WI38 (cell line): ENCODE results near the gene TREH.
A peak's percentile ranks its signal among the peaks of the same experiment; 100 is the strongest.
"Not testable (repeated sequence)": the region's sequence is repeated elsewhere in the genome, so short reads cannot be mapped to it uniquely, and the experiment has no call there.

Source experiments
- H3K4me3 ChIP-seq: 2 replicates; pipeline ENCODE4 v1.5.1; 2011; ENCODE audit warnings: low read depth, mild to moderate bottlenecking, control low read depth, low read length
- TF ChIP-seq, protein P1 (sequence below): IDR thresholded peaks from 2 replicates; pipeline ENCODE4 v1.5.1; 2012; ENCODE audit warnings: low read depth, mild to moderate bottlenecking, control low read depth, low read length

TREH gene

DNA sequence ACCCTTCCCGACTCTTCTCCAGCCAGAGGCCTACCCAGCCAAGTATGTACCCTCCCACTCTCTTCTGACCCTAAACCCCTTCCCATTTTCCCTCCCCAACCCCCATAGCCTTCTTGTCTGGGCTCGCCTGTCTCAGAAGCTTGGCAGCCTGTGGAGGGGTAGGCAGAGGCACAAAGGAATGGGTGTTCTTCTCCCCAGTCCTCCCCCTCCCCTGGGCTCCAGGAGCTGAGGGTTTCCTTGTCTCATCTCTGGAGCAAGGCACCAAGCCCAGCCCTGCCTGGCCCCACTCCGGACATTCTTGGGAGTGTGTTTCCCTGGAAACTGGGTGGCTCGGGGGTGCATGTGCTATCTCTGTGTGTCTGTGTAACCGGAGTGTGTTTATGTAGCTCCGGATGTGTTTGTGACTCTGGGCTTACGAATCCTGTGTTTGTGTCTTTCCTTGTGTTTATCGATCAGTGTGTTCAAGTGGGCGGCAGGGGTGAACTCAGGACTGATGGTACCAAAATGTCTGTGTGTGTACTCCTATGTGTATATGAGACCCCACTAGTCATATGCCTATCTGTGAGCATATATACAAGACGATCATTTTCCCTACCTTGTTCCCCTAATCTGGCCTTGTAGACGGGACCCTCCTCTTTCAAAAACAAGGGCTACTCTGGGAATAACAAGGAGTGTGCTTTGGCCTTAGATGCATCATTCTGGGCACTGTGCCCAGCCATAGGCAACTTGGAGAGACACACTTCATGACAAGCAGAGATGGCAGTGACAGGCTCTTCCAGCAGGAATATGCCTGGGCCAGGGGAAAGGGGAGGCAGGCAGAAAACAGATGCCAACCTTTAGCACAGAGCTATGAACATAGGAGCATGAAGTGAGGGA lies 61.1 kb downstream of the TREH start:
- TF ChIP-seq, protein P1, sequence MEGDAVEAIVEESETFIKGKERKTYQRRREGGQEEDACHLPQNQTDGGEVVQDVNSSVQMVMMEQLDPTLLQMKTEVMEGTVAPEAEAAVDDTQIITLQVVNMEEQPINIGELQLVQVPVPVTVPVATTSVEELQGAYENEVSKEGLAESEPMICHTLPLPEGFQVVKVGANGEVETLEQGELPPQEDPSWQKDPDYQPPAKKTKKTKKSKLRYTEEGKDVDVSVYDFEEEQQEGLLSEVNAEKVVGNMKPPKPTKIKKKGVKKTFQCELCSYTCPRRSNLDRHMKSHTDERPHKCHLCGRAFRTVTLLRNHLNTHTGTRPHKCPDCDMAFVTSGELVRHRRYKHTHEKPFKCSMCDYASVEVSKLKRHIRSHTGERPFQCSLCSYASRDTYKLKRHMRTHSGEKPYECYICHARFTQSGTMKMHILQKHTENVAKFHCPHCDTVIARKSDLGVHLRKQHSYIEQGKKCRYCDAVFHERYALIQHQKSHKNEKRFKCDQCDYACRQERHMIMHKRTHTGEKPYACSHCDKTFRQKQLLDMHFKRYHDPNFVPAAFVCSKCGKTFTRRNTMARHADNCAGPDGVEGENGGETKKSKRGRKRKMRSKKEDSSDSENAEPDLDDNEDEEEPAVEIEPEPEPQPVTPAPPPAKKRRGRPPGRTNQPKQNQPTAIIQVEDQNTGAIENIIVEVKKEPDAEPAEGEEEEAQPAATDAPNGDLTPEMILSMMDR, result no peak
- H3K4me3 ChIP-seq, result peak overlapping the region; percentile 34

DNA sequence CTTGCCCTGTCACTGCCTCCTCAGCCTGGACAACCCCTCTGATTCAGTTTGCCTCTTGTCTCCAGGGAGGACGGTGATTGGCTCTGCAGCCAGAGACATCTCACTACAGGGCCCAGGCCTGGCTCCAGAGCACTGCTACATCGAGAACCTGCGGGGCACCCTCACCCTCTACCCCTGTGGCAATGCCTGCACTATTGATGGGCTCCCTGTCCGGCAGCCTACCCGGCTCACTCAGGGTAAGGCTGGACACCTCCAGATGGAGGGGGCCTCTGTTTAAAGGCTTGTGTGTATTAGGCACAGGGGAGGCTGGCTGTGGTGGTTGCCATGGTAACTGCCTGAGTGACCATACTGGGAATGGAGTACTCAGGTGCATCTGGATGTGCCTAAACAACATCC lies 63.5 kb downstream of the TREH start:
- TF ChIP-seq, protein P1, result no peak
- H3K4me3 ChIP-seq, result no peak overlapping the region

DNA sequence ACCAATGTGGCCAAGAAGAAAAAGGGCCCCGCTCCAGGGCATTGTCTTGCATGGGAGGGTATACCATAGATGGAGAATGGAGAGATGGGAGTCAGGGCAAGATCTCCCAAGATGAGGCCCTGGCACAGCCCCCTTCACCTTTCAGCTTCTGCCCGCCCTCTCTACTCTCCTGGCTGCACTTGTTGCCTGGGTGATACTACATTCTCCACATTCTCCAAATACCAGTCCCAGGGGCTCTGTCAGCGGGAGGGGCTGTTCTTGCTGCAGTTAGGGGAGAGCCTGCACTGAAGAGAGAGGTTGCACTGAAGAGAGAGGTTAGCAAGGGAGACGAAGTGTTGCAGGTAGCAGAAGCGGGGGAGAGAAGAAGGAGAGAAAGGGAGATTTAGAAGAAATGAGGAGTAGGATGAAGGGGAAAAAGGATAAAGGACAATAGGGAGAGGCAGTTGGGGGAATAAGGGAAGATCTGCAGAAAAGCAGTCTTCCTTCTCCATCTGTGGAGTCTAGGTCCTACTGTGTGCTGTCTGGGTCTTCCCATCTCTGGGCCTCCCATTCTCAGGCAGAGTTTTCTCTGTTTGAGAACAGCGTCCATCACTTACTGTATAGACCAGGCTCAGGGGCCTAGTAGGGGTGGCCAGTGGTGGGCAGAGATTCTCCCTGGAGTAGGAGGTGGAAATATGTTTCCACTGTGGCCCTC lies 64.0 kb downstream of the TREH start:
- TF ChIP-seq, protein P1, result no peak
- H3K4me3 ChIP-seq, result no peak overlapping the region

DNA sequence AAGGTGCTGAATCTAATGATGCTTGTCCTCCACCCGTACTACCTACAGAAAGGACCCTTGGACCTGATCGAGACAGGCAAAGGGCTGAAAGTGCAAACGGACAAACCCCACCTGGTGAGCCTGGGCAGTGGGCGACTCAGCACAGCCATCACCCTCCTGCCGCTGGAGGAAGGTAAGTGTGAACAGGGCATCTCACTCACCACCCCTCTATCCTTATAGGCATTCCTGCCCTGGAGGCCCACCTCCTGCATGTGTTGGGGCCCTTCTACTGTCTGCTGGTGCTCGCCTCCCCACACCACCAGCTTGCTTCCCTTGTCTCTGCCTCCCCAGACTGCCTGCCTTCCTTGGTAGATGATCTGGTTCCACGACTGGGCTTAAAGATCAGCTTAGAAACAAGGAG lies 64.9 kb downstream of the TREH start:
- TF ChIP-seq, protein P1, result no peak

DNA sequence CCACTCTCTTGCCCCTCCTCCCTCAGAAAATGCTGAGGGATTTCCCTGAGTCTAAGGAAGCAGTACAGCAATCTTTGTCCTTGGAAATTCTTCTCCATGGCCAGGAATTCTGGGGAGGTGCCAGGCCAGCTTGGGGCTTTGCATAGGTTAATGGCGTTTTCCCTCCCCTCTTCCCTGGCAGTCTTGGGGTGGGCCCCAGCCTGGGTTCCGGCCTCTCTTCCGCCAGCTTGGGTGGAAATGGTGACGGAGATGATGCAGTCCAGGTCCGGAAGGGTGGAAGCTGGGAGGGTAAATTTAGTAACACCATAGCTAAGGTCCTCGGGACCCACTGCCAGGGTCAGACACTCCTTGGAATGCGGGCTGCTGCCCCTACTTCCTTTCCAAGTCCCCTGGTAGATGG lies 67.1 kb downstream of the TREH start:
- H3K4me3 ChIP-seq, result peak overlapping the region; percentile 27
- TF ChIP-seq, protein P1, result no peak

More for the DNA sequence above, 64.9 kb downstream of the TREH start:
- no peak overlapping the region for H3K4me3 ChIP-seq

DNA sequence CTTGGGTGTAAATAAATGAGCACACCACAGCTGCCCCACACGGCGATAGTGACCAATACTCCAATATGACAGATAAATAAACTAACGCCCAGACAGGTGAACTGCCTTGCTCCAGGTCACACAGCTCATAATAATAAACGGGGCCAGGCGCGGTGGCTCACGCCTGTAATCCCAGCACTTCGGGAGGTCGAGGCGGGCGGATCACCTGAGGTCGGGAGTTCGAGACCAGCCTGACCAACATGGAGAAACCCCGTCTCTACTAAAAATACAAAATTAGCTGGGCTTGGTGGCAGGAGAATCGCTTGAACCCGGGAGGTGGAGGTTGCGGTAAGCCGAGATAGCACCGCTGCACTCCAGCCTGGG lies 68.0 kb downstream of the TREH start:
- H3K4me3 ChIP-seq, result not testable (repeated sequence)

DNA sequence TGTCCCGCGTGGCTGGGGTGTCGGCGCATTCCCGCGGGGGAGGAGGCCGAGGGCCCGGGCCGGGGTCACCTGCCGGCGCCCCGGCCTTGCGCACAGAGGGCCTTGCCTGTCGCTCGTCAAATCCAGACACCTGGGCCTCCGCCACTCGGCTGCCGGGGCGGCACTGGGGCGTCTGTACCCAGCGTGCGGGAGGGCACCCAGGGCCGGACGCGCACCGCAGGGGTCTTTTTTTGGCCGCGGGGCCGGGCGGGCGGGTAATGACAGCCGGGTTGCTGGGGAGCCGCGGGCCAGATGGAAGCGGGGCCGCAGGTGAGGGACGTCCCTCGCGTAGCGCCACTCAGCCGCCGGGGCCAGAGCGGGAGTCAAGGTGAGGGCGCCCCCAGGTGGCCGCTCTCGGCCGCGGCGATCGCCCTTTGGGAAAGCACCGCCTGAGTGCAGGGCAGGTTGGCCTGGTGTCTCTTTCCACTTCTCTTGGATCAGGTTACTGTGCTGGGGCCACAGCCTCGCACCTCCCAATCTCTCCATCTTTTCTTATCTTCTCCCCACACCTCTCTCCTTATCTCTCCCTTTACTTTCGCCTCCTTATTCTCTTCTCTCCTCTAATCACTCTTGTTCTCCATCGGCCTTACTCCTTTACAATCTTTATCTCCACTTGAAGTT lies 68.5 kb downstream of the TREH start:
- H3K4me3 ChIP-seq, result peak overlapping the region; percentile 90
- TF ChIP-seq, protein P1, result peak; percentile 74
